ENCODE data around the gene VPS33B. TPM values are rescaled to one million over a fixed set of nuclear protein-coding genes. Genes with fewer than 3 reads are reported as not detected.

The VPS33B gene
- total RNA-seq, 2 experiments from 2014 or later, result 22.8 to 26.2 TPM

GRCh38 chr15:90988296-90988695 is 34.1 kb downstream of the VPS33B start:
- peaks cover 51% of the 10 kb centered on the region for H3K4me1 Mint-ChIP-seq
- no peaks in the 10 kb centered on the region for H3K9me3 Mint-ChIP-seq
- H3K4me3 Mint-ChIP-seq, result no peak overlapping the region
- DNase-seq (no peak), ATAC-seq (ENCODE audit: low read depth) (no peak)
- H3K36me3 Mint-ChIP-seq, result peaks cover 32% of the 10 kb centered on the region
- POLR2A ChIA-PET, result no interaction called here
- H3K27me3 Mint-ChIP-seq, result no peaks in the 10 kb centered on the region
- peak overlapping the region; percentile 14 for H3K27ac Mint-ChIP-seq

- no peaks in the 10 kb centered on the region for H3K9me3 Mint-ChIP-seq
- H3K27ac Mint-ChIP-seq, result no peak overlapping the region
- H3K27me3 Mint-ChIP-seq, result no peaks in the 10 kb centered on the region
- ATAC-seq (ENCODE audit: low read depth) (no peak), DNase-seq (no peak)
- peaks cover 35% of the 10 kb centered on the region for H3K36me3 Mint-ChIP-seq
- peaks cover 54% of the 10 kb centered on the region for H3K4me1 Mint-ChIP-seq
- no peak overlapping the region for H3K4me3 Mint-ChIP-seq
- POLR2A ChIA-PET, result no interaction called here
These were observed 34.7 kb downstream of the VPS33B start for GRCh38 chr15:90987561-90988141.

GRCh38 chr15:90986790-90987507 is 35.4 kb downstream of the VPS33B start:
- Mint-ChIP-seq H3K27ac (no peak overlapping the region), H3K9me3 (no peaks in the 10 kb centered on the region), H3K4me1 (peaks cover 50% of the 10 kb centered on the region), H3K36me3 (peaks cover 35% of the 10 kb centered on the region), H3K27me3 (no peaks in the 10 kb centered on the region), H3K4me3 (no peak overlapping the region)
- POLR2A ChIA-PET, result no interaction called here
- ATAC-seq (ENCODE audit: low read depth) (no peak), DNase-seq (no peak)

GRCh38 chr15:90982135-90982534 is 40.3 kb downstream of the VPS33B start:
- no peak overlapping the region for H3K4me3 Mint-ChIP-seq
- peaks cover 57% of the 10 kb centered on the region for H3K36me3 Mint-ChIP-seq
- no peaks in the 10 kb centered on the region for H3K9me3 Mint-ChIP-seq
- ATAC-seq (ENCODE audit: low read depth), result no peak
- peak overlapping the region; percentile 24 for H3K27ac Mint-ChIP-seq
- DNase-seq, result no peak
- POLR2A ChIA-PET, result interaction anchor here (1.2 to 2.1 kb wide), 3 partner anchors 12 to 16 kb away, joined by 3 to 6 read pairs (median 3); partner anchors contain the start of gene PRC1
- peaks cover 30% of the 10 kb centered on the region for H3K4me1 Mint-ChIP-seq
- H3K27me3 Mint-ChIP-seq, result no peaks in the 10 kb centered on the region

- H3K27ac Mint-ChIP-seq, result no peak overlapping the region
These were observed 40.7 kb downstream of the VPS33B start for GRCh38 chr15:90981681-90982080.

GRCh38 chr15:90979582-90979981 is 42.8 kb downstream of the VPS33B start:
- Mint-ChIP-seq H3K27me3 (no peaks in the 10 kb centered on the region), H3K9me3 (no peaks in the 10 kb centered on the region), H3K4me3 (no peak overlapping the region), H3K27ac (peak overlapping the region; percentile 45), H3K4me1 (peaks cover 20% of the 10 kb centered on the region), H3K36me3 (peaks cover 58% of the 10 kb centered on the region)
- DNase-seq (no peak), ATAC-seq (ENCODE audit: low read depth) (no peak)
- POLR2A ChIA-PET, result interaction anchor here (0.6 to 2.1 kb wide), 2 partner anchors 17 to 19 kb away, joined by 3 to 6 read pairs; no protein-coding TSS in a partner anchor

More at GRCh38 chr15:90981681-90982080, 40.7 kb downstream of the VPS33B start:
- peaks cover 57% of the 10 kb centered on the region for H3K36me3 Mint-ChIP-seq
- H3K9me3 Mint-ChIP-seq, result no peaks in the 10 kb centered on the region
- POLR2A ChIA-PET, result interaction anchor here (1.2 to 2.1 kb wide), 2 partner anchors 13 to 20 kb away, joined by 3 to 6 read pairs; no protein-coding TSS in a partner anchor
- no peak overlapping the region for H3K4me3 Mint-ChIP-seq
- H3K4me1 Mint-ChIP-seq, result peaks cover 27% of the 10 kb centered on the region
- ATAC-seq (ENCODE audit: low read depth), result no peak
- DNase-seq, result no peak
- H3K27me3 Mint-ChIP-seq, result no peaks in the 10 kb centered on the region

GRCh38 chr15:90974216-90974615 is 48.2 kb downstream of the VPS33B start:
- POLR2A ChIA-PET, result no interaction called here
- DNase-seq (no peak), ATAC-seq (ENCODE audit: low read depth) (no peak)
- H3K27ac Mint-ChIP-seq, result no peak overlapping the region
- H3K4me3 Mint-ChIP-seq, result no peak overlapping the region
- H3K9me3 Mint-ChIP-seq, result no peaks in the 10 kb centered on the region
- no peaks in the 10 kb centered on the region for H3K4me1 Mint-ChIP-seq
- H3K36me3 Mint-ChIP-seq, result peaks cover 40% of the 10 kb centered on the region
- no peaks in the 10 kb centered on the region for H3K27me3 Mint-ChIP-seq

GRCh38 chr15:90972133-90972532 is 50.3 kb downstream of the VPS33B start:
- Mint-ChIP-seq H3K27me3 (no peaks in the 10 kb centered on the region), H3K4me3 (no peak overlapping the region), H3K9me3 (no peaks in the 10 kb centered on the region), H3K27ac (no peak overlapping the region), H3K36me3 (peaks cover 28% of the 10 kb centered on the region), H3K4me1 (no peaks in the 10 kb centered on the region)
- DNase-seq, result no peak
- no peak for ATAC-seq (ENCODE audit: low read depth)
- POLR2A ChIA-PET, result interaction anchor here (0.6 to 1.0 kb wide), 3 partner anchors 16 to 41 kb away, joined by 3 to 4 read pairs (median 3); no protein-coding TSS in a partner anchor

GRCh38 chr15:90970274-90970673 is 52.1 kb downstream of the VPS33B start:
- Mint-ChIP-seq H3K4me3 (no peak overlapping the region), H3K36me3 (peaks cover 32% of the 10 kb centered on the region), H3K9me3 (no peaks in the 10 kb centered on the region), H3K27me3 (no peaks in the 10 kb centered on the region), H3K4me1 (no peaks in the 10 kb centered on the region), H3K27ac (peak overlapping the region; percentile 28)
- ATAC-seq (ENCODE audit: low read depth) (no peak), DNase-seq (no peak)
- POLR2A ChIA-PET, result interaction anchor here (1.3 kb wide), 1 partner anchor 10 kb away, joined by 3 read pairs; no protein-coding TSS in a partner anchor

GRCh38 chr15:90968434-90968833 is 54.0 kb downstream of the VPS33B start:
- H3K27me3 Mint-ChIP-seq, result no peaks in the 10 kb centered on the region
- H3K4me1 Mint-ChIP-seq, result peaks cover 2% of the 10 kb centered on the region
- H3K36me3 Mint-ChIP-seq, result peaks cover 29% of the 10 kb centered on the region
- POLR2A ChIA-PET, result interaction anchor here (1.1 kb wide), 1 partner anchor 13 kb away, joined by 3 read pairs; no protein-coding TSS in a partner anchor
- DNase-seq (no peak), ATAC-seq (ENCODE audit: low read depth) (no peak)
- H3K27ac Mint-ChIP-seq, result peak overlapping the region; percentile 55
- H3K9me3 Mint-ChIP-seq, result no peaks in the 10 kb centered on the region
- H3K4me3 Mint-ChIP-seq, result no peak overlapping the region

- Mint-ChIP-seq H3K27me3 (no peaks in the 10 kb centered on the region), H3K27ac (no peak overlapping the region), H3K36me3 (peaks cover 34% of the 10 kb centered on the region), H3K4me1 (peaks cover 5% of the 10 kb centered on the region), H3K9me3 (no peaks in the 10 kb centered on the region), H3K4me3 (no peak overlapping the region)
- no peak for DNase-seq
- no peak for ATAC-seq (ENCODE audit: low read depth)
- POLR2A ChIA-PET, result interaction anchor here (1.2 kb wide), 1 partner anchor 13 kb away, joined by 3 read pairs; the partner anchor contains the start of gene RCCD1
These were observed 55.2 kb downstream of the VPS33B start for GRCh38 chr15:90967206-90967605.

- DNase-seq (no peak), ATAC-seq (ENCODE audit: low read depth) (no peak)
- Mint-ChIP-seq H3K9me3 (no peaks in the 10 kb centered on the region), H3K4me3 (no peak overlapping the region), H3K27me3 (no peaks in the 10 kb centered on the region), H3K4me1 (peaks cover 9% of the 10 kb centered on the region), H3K27ac (no peak overlapping the region), H3K36me3 (peaks cover 40% of the 10 kb centered on the region)
- POLR2A ChIA-PET, result interaction anchor here (1.2 to 1.3 kb wide), 2 partner anchors 12 to 17 kb away, joined by 3 read pairs; partner anchors contain the start of gene RCCD1
These were observed 56.1 kb downstream of the VPS33B start for GRCh38 chr15:90966262-90966661.

GRCh38 chr15:90962021-90962420 is 60.4 kb downstream of the VPS33B start:
- POLR2A ChIA-PET, result interaction anchor here (2.3 kb wide), 1 partner anchor 19 kb away, joined by 6 read pairs; no protein-coding TSS in a partner anchor
- ATAC-seq (ENCODE audit: low read depth), result no peak
- no peak for DNase-seq
- peaks cover 41% of the 10 kb centered on the region for H3K36me3 Mint-ChIP-seq
- no peak overlapping the region for H3K27ac Mint-ChIP-seq
- H3K9me3 Mint-ChIP-seq, result no peaks in the 10 kb centered on the region
- H3K4me1 Mint-ChIP-seq, result peaks cover 14% of the 10 kb centered on the region
- no peak overlapping the region for H3K4me3 Mint-ChIP-seq
- no peaks in the 10 kb centered on the region for H3K27me3 Mint-ChIP-seq

Measured in activated naive CD8-positive, alpha-beta T cell treated with anti-CD3 and anti-CD28 coated beads, Interleukin-2, amount 10 ng/mL, durations not matched to agents 7 days and 5 days (primary cell).